Left ventricle myocardium inferior (tissue), 1 donor: ENCODE measurements around the gene COLEC11. TPM values are rescaled to one million over a fixed set of nuclear protein-coding genes. Genes with fewer than 3 reads are reported as not detected.

Source experiments
- DNase-seq: peaks from one replicate; pipeline ENCODE4 v3.0.0-alpha.2; 2020
- H3K27ac ChIP-seq: fragments of 200-600 bp; replicated peaks from 2 replicates; pipeline ENCODE4 v1.8.0; 2021
- H3K27me3 ChIP-seq: fragments of 200-600 bp; 2 replicates; pipeline ENCODE4 v1.8.0; 2021; ENCODE audit warnings: low read depth
- H3K36me3 ChIP-seq: fragments of 200-600 bp; 2 replicates; pipeline ENCODE4 v1.8.0; 2021
- H3K4me1 ChIP-seq: fragments of 200-600 bp; 2 replicates; pipeline ENCODE4 v1.8.0; 2021
- H3K4me3 ChIP-seq: fragments of 200-600 bp; 2 replicates; pipeline ENCODE4 v1.8.0; 2021; ENCODE audit warnings: mild to moderate bottlenecking, moderate library complexity
- H3K9me3 ChIP-seq: fragments of 200-600 bp; replicated peaks from 2 replicates; pipeline ENCODE4 v1.8.0; 2021
- intact Hi-C: fragments of 100-400 bp; cut with micrococcal nuclease; formaldehyde crosslinking; loops from one replicate; pipeline ENCODE4 v1.11.0; 2022
- total RNA-seq: library from RNA; stranded (reverse); fragmentation: NEBNext Ultra II Directional; extraction: Animal tissue kit (Norgen Biotek cat#: 25700); gene quantifications from one replicate; pipeline ENCODE4 v1.2.1, GENCODE V29; 2021
- TF ChIP-seq, protein P1 (sequence below): fragments of 200-600 bp; IDR thresholded peaks from 2 replicates; pipeline ENCODE4 v1.8.0; 2021; ENCODE audit warnings: antibody characterized with exemption, mild to moderate bottlenecking, borderline replicate concordance
- donor health status: DM: no; HTN: yes; CAD: no; lungs with severe emphysema.

The COLEC11 gene
- total RNA-seq, 1 donor from 2014 or later, result 4.9 TPM

DNA sequence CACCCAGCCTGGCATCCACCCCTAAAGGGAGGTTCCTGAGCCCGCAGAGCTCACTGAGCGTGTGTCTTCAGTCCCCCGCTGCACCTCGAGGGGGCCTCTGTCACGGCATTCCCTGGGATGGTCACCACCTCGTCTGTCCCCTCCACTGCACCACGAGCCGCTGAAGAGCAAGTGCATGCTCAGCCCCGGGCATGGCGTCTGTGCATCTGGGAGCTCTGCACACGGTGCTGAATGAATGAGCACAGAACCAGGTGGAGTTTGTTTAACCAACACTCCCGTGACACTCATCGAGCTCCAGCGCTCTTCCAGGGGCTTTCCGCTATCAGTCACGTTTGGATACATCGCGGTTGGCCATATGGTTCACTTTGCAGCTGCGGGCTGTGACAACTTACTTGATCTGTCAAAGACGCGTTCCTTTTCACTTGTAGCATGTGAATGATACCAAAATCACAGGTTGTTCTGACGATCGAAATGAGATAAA is 72.3 kb downstream of the COLEC11 start:
- peaks cover 13% of the 10 kb centered on the region for H3K27me3 ChIP-seq
- TF ChIP-seq, protein P1, sequence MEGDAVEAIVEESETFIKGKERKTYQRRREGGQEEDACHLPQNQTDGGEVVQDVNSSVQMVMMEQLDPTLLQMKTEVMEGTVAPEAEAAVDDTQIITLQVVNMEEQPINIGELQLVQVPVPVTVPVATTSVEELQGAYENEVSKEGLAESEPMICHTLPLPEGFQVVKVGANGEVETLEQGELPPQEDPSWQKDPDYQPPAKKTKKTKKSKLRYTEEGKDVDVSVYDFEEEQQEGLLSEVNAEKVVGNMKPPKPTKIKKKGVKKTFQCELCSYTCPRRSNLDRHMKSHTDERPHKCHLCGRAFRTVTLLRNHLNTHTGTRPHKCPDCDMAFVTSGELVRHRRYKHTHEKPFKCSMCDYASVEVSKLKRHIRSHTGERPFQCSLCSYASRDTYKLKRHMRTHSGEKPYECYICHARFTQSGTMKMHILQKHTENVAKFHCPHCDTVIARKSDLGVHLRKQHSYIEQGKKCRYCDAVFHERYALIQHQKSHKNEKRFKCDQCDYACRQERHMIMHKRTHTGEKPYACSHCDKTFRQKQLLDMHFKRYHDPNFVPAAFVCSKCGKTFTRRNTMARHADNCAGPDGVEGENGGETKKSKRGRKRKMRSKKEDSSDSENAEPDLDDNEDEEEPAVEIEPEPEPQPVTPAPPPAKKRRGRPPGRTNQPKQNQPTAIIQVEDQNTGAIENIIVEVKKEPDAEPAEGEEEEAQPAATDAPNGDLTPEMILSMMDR, result no peak
- H3K4me1 ChIP-seq, result peaks cover 7% of the 10 kb centered on the region
- H3K27ac ChIP-seq, result no peak overlapping the region
- intact Hi-C loops, result no loop called here
- H3K36me3 ChIP-seq, result no peaks in the 10 kb centered on the region
- H3K9me3 ChIP-seq, result no peaks in the 10 kb centered on the region
- peak overlapping the region; percentile 34 for H3K4me3 ChIP-seq
- no peak for DNase-seq

DNA sequence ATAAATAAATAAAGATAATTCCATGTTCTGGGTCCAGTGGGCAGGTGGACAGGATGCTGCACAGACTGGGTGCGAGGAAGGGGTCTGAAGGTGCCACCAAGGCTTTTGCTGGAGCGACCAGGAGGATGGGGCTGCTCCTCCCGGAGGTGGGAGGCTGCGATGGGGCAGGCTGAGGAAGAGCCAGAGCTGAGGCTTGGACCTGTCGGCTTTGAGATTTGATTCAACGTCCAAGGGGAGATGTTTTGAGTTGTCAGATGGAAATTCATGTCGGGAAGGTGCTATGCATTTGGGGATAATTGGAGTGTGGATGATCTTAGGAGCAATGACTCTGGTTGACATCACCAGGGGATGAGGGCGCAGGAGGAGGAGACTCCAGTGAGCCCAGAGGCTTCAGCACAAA is 74.7 kb downstream of the COLEC11 start:
- Histone ChIP-seq H3K4me3 (no peak overlapping the region), H3K27me3 (peaks cover 13% of the 10 kb centered on the region), H3K27ac (no peak overlapping the region), H3K4me1 (peaks cover 7% of the 10 kb centered on the region), H3K9me3 (no peaks in the 10 kb centered on the region), H3K36me3 (no peaks in the 10 kb centered on the region)
- no peak for DNase-seq
- intact Hi-C loops, result no loop called here
- TF ChIP-seq, protein P1, result no peak

GRCh38 chr2:3670376-3670775 is 75.5 kb downstream of the COLEC11 start:
- Histone ChIP-seq H3K27ac (no peak overlapping the region), H3K27me3 (peaks cover 13% of the 10 kb centered on the region), H3K4me3 (no peak overlapping the region), H3K4me1 (peaks cover 7% of the 10 kb centered on the region), H3K36me3 (no peaks in the 10 kb centered on the region), H3K9me3 (no peaks in the 10 kb centered on the region)
- intact Hi-C loops, result no loop called here
- no peak for DNase-seq
- TF ChIP-seq, protein P1, result no peak

GRCh38 chr2:3670941-3671340 is 76.0 kb downstream of the COLEC11 start:
- TF ChIP-seq, protein P1, result no peak

DNA sequence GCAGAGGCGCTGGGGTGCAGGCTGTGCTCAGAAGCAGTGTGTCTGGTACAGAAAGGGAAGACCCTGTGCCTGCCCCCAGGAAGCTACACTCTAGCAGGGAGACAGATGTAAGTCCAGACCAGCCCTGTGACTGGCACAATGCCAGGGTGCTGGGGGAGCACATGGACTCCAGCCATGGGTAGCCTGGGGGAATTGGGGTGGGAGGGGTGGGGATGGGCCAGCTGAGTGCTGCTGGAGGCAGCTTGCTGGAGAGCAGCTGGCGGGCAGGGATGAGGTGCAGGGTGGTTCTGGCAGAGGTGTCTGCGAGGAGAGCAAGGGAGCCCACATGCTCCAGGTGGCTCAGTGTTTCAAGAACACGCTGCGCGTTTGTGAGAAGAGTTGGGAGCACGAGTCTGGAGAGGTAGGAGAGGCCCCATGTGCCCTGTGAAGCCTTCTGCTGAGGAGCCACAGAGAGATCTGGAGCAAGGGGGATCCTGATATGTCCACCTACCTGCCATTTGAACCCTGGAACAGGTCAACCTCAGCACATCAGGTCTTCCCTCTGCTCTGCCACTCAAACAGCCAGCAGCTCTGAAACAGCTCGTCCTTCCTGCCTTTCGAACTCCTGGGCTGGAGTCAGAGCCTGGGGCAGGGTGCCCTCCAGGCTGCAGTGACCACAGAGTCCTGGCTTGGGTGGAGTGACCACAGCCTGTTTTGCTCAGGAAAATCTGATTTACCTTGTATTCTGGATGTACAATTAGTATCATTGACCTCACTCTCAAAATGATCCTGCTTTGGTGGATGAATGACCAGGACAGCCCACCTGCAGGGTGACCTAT is 78.2 kb downstream of the COLEC11 start:
- TF ChIP-seq, protein P1, result no peak
- no peaks in the 10 kb centered on the region for H3K9me3 ChIP-seq
- H3K4me3 ChIP-seq, result no peak overlapping the region
- intact Hi-C loops, result no loop called here
- no peak overlapping the region for H3K27ac ChIP-seq
- peaks cover 27% of the 10 kb centered on the region for H3K27me3 ChIP-seq
- DNase-seq, result no peak
- no peaks in the 10 kb centered on the region for H3K36me3 ChIP-seq
- H3K4me1 ChIP-seq, result no peaks in the 10 kb centered on the region

More at GRCh38 chr2:3670941-3671340, 76.0 kb downstream of the COLEC11 start:
- DNase-seq, result no peak
- no peak overlapping the region for H3K27ac ChIP-seq
- H3K4me3 ChIP-seq, result no peak overlapping the region
- H3K9me3 ChIP-seq, result no peaks in the 10 kb centered on the region
- peaks cover 7% of the 10 kb centered on the region for H3K4me1 ChIP-seq
- no peaks in the 10 kb centered on the region for H3K36me3 ChIP-seq
- H3K27me3 ChIP-seq, result peaks cover 13% of the 10 kb centered on the region
- intact Hi-C loops, result no loop called here
